Adrenal gland (tissue), 12 donors: Measurements from ENCODE around the gene IL3RA. TPM values are rescaled to one million over a fixed set of nuclear protein-coding genes. Genes with fewer than 3 reads are reported as not detected.

Source experiments
- DNase-seq, 7 donors: peaks; one replicate each; pipeline ENCODE4 v3.0.0-alpha.2; 2019 to 2020
- H3K27ac ChIP-seq, 5 donors: fragments of 200-600 bp; sonication (generic) in 4 of 5; 1 replicate in 3 of 5; 2 replicates in 2 of 5; pipeline versions ENCODE4 v1.5.1 to v1.8.0; 2016 to 2020; ENCODE audit warnings: mild to moderate bottlenecking in 1 of 5
- H3K27me3 ChIP-seq: fragments of 200-600 bp; 2 replicates; pipeline ENCODE4 v1.8.0; 2021
- H3K36me3 ChIP-seq, 2 donors: fragments of 200-600 bp; replicated peaks in 1 of 2; 1 replicate in 1 of 2; 2 replicates in 1 of 2; pipeline versions ENCODE4 v1.5.1 to v1.8.0; 2018 to 2022
- H3K4me1 ChIP-seq, 2 donors: fragments of 200-600 bp; replicated peaks in 1 of 2; 1 replicate in 1 of 2; 2 replicates in 1 of 2; pipeline versions ENCODE4 v1.5.1 to v1.8.0; 2018 to 2021
- H3K4me3 ChIP-seq, 4 donors: fragments of 200-600 bp; sonication (generic) in 3 of 4; one replicate each; pipeline ENCODE4 v1.5.1; 2016 to 2018
- H3K9me3 ChIP-seq, 3 donors: fragments of 200-600 bp; sonication (generic) in 1 of 3; replicated peaks in 1 of 3; 1 replicate in 2 of 3; 2 replicates in 1 of 3; pipeline versions ENCODE4 v1.5.1 to v1.8.0; 2016 to 2021
- CTCF ChIP-seq, 6 experiments: fragments of 450-650 bp in 4 of 6; fragments of 200-600 bp in 2 of 6; sonication (generic) in 1 of 6; IDR thresholded peaks; 1 replicate in 5 of 6; 2 replicates in 1 of 6; pipeline versions ENCODE4 v1.5.1 to v1.8.0; 2016 to 2021; ENCODE audit warnings: antibody characterized with exemption in 6 of 6, mild to moderate bottlenecking in 2 of 6, moderate library complexity in 1 of 6
- POLR2A ChIP-seq, 2 donors: fragments of 450-650 bp; IDR thresholded peaks; one replicate each; pipeline ENCODE4 v1.6.1; 2017; ENCODE audit warnings: antibody characterized with exemption in 2 of 2, mild to moderate bottlenecking in 2 of 2, moderate library complexity in 1 of 2
- WGBS, 4 donors: extraction: QIAGEN DNeasy Blood & Tissue Kit in 2 of 4; methylation state at CpG; one replicate each; pipeline versions ENCODE4 v1.1.5 to v1.1.7; 2013 to 2017; 5-methylcytosine and 5-hydroxymethylcytosine counted together
- intact Hi-C, 2 donors: fragments of 100-400 bp; cut with DNase I; formaldehyde crosslinking; loops; one replicate each; pipeline versions ENCODE4 v1.14.1 to v1.15.0; 2022 to 2023
- polyA plus RNA-seq, 3 donors: library from polyadenylated mRNA; stranded (reverse); fragments of 200-250 nt in 2 of 3; fragments of 350-450 nt in 1 of 3; fragmentation: Illumina TruSeq in 1 of 3; extraction: RNeasy Lipid Tissue Mini Kit (QIAGEN cat#74804) in 1 of 3; gene quantifications; one replicate each; pipeline ENCODE4 v1.2.3, GENCODE V29; 2013 to 2014
- total RNA-seq, 9 donors: library from RNA; depleted of rRNA in 4 of 9; stranded (reverse); fragments of >200 nt in 4 of 9; fragments of 120-200 nt in 1 of 9; fragmentation: NEBNext Ultra II Directional in 1 of 9; extraction: Animal tissue kit (Norgen Biotek cat#: 25700) in 1 of 9; gene quantifications; one replicate each; pipeline versions ENCODE4 v1.1.0 to v1.2.4, GENCODE V29; 2013 to 2023
- donor health status: healthy with polysubstance abuse.
- donor health status: Bipolar disorder and iron deficiency.
- donor health status: DM: yes; HTN: yes; CAD: no.
- donor health status: DM: no; HTN: no; CAD: no.
- donor health status: DM: no; HTN: no; CAD: no.
- donor health status: DM: yes; HTN: yes; CAD: no.

Gene IL3RA
- total and polyA plus RNA-seq, 12 donors = 1.4 to 7.4 (median 3.1) TPM

- Histone ChIP-seq H3K4me1 (no peaks in the 10 kb centered on the region), H3K9me3 (no peaks in the 10 kb centered on the region), H3K27ac (no peak overlapping the region), H3K4me3 (no peak overlapping the region), H3K36me3 (no peaks in the 10 kb centered on the region), H3K27me3 (no peaks in the 10 kb centered on the region)
- no peak for TF ChIP-seq POLR2A (IDR thresholded peaks at IDR 0.05)
- TF ChIP-seq CTCF (IDR thresholded peaks at IDR 0.05) = no peak
- intact Hi-C loops = no loop called here
- WGBS, 4 donors = 89 to 95% (median 90%) methylated on average over 27 to 49 of the region's 49 CpGs
- DNase-seq = no peak
Measured at GRCh38 chrX:1351981-1352714, 15.6 kb downstream of the IL3RA start.

- H3K27ac ChIP-seq = no peak overlapping the region
- H3K9me3 ChIP-seq = peaks cover 0 to 4% (median 0%) of the 10 kb centered on the region in 3 donors
- TF ChIP-seq CTCF (IDR thresholded peaks at IDR 0.05) (no peak), POLR2A (IDR thresholded peaks at IDR 0.05) (no peak)
- WGBS, 4 donors = 82 to 87% (median 85%) methylated on average over 9 to 11 of the region's 11 CpGs
- no peaks in the 10 kb centered on the region for H3K27me3 ChIP-seq
- H3K4me1 ChIP-seq = no peaks in the 10 kb centered on the region
- no peaks in the 10 kb centered on the region for H3K36me3 ChIP-seq
- intact Hi-C loops = no loop called here
- no peak for DNase-seq
- no peak overlapping the region for H3K4me3 ChIP-seq
Measured at GRCh38 chrX:1354036-1355019, 17.7 kb downstream of the IL3RA start.

GRCh38 chrX:1355131-1356046 is 18.8 kb downstream of the IL3RA start:
- no peak for DNase-seq
- WGBS, 4 donors = 32 to 53% (median 35%) methylated on average over 10 to 11 of the region's 11 CpGs
- H3K36me3 ChIP-seq = no peaks in the 10 kb centered on the region
- no peak overlapping the region for H3K27ac ChIP-seq
- no peaks in the 10 kb centered on the region for H3K27me3 ChIP-seq
- H3K4me1 ChIP-seq = no peaks in the 10 kb centered on the region
- intact Hi-C loops = no loop called here
- peaks cover 0 to 4% (median 0%) of the 10 kb centered on the region in 3 donors for H3K9me3 ChIP-seq
- H3K4me3 ChIP-seq = no peak overlapping the region
- TF ChIP-seq POLR2A (IDR thresholded peaks at IDR 0.05) (no peak), CTCF (IDR thresholded peaks at IDR 0.05) (no peak)
